ENCODE results near the gene COL24A1. TPM values are rescaled to one million over a fixed set of nuclear protein-coding genes. Genes with fewer than 3 reads are reported as not detected.
A peak's percentile ranks its signal among the peaks of the same experiment; 100 is the strongest.

COL24A1 gene
- total and polyA plus RNA-seq, 4 experiments from 2014 or later, result 0.09 to 0.14 TPM; not detected in 2

- Histone ChIP-seq H3K4me3 (ENCODE audit: low read length in 2 of 2) (no peak overlapping the region), H3K9me3 (ENCODE audit: control insufficient read depth in 1 of 2, low read length in 2 of 2) (no peaks in the 10 kb centered on the region), H3K27ac (ENCODE audit: low read depth, low read length) (no peak overlapping the region), H3K36me3 (ENCODE audit: insufficient read depth, low read length) (no peaks in the 10 kb centered on the region), H3K4me1 (ENCODE audit: insufficient read depth, low read length) (no peaks in the 10 kb centered on the region), H3K27me3 (ENCODE audit: insufficient read depth, low read length) (no peaks in the 10 kb centered on the region)
- intact Hi-C loops (cut with micrococcal nuclease), result no loop called here
- Mint-ChIP-seq H3K9me3 (peaks cover 3 to 21% (median 8%) of the 10 kb centered on the region in 8 donors), H3K27ac (no peak overlapping the region), H3K27me3 (no peaks in the 10 kb centered on the region), H3K4me1 (no peaks in the 10 kb centered on the region), H3K4me3 (no peak overlapping the region), H3K36me3 (no peaks in the 10 kb centered on the region)
- CTCF ChIA-PET (ENCODE audit: partially characterized antibody), result no interaction called here
- POLR2A ChIA-PET (ENCODE audit: partially characterized antibody), result no interaction called here
- DNase-seq, result no peak
Observed at GRCh38 chr1:86169625-86170024, 13.1 kb upstream of the COL24A1 start.

GRCh38 chr1:86159800-86160199 is 3.2 kb upstream of the COL24A1 start:
- H3K36me3 ChIP-seq (ENCODE audit: insufficient read depth, low read length), result no peaks in the 10 kb centered on the region
- no peak overlapping the region for H3K27ac Mint-ChIP-seq
- H3K27ac ChIP-seq (ENCODE audit: low read depth, low read length), result no peak overlapping the region
- no peaks in the 10 kb centered on the region for H3K4me1 ChIP-seq (ENCODE audit: insufficient read depth, low read length)
- peaks cover 0 to 5% of the 10 kb centered on the region in 2 donors for H3K36me3 Mint-ChIP-seq
- CTCF ChIA-PET (ENCODE audit: partially characterized antibody), result no interaction called here
- peaks cover 0 to 9% (median 5%) of the 10 kb centered on the region in 8 donors for H3K9me3 Mint-ChIP-seq
- DNase-seq, result no peak
- peaks cover 0 to 14% (median 7%) of the 10 kb centered on the region in 4 donors for H3K4me1 Mint-ChIP-seq
- no peak overlapping the region for H3K4me3 ChIP-seq (ENCODE audit: low read length in 2 of 2)
- H3K27me3 ChIP-seq (ENCODE audit: insufficient read depth, low read length), result peaks cover 4% of the 10 kb centered on the region
- peaks cover 11 to 13% of the 10 kb centered on the region in 2 donors for H3K27me3 Mint-ChIP-seq
- H3K9me3 ChIP-seq (ENCODE audit: control insufficient read depth in 1 of 2, low read length in 2 of 2), result no peaks in the 10 kb centered on the region
- H3K4me3 Mint-ChIP-seq, result no peak overlapping the region
- intact Hi-C loops (cut with micrococcal nuclease), result no loop called here
- POLR2A ChIA-PET (ENCODE audit: partially characterized antibody), result no interaction called here

- no peak for DNase-seq
- H3K27me3 Mint-ChIP-seq, result peaks cover 14 to 22% of the 10 kb centered on the region in 2 donors
Observed at GRCh38 chr1:86155807-86156565, 586 bp downstream of the COL24A1 start.

GRCh38 chr1:86155051-86155806 is 1.3 kb downstream of the COL24A1 start:
- intact Hi-C loops (cut with micrococcal nuclease), result no loop called here
- CTCF ChIA-PET (ENCODE audit: partially characterized antibody), result no interaction called here
- Histone ChIP-seq H3K4me1 (ENCODE audit: insufficient read depth, low read length) (no peaks in the 10 kb centered on the region), H3K27me3 (ENCODE audit: insufficient read depth, low read length) (peaks cover 4% of the 10 kb centered on the region), H3K9me3 (ENCODE audit: control insufficient read depth in 1 of 2, low read length in 2 of 2) (no peaks in the 10 kb centered on the region), H3K36me3 (ENCODE audit: insufficient read depth, low read length) (no peaks in the 10 kb centered on the region), H3K4me3 (ENCODE audit: low read length in 2 of 2) (no peak overlapping the region), H3K27ac (ENCODE audit: low read depth, low read length) (no peak overlapping the region)
- DNase-seq, result peak in 1 of 5 donors; percentile 22
- Mint-ChIP-seq H3K27ac (no peak overlapping the region), H3K4me3 (no peak overlapping the region), H3K27me3 (peaks cover 14 to 22% of the 10 kb centered on the region in 2 donors), H3K36me3 (peaks cover 0 to 5% of the 10 kb centered on the region in 2 donors), H3K9me3 (peaks cover 0 to 12% (median 4%) of the 10 kb centered on the region in 8 donors), H3K4me1 (peaks cover 0 to 14% (median 7%) of the 10 kb centered on the region in 4 donors)
- POLR2A ChIA-PET (ENCODE audit: partially characterized antibody), result no interaction called here

More at GRCh38 chr1:86155807-86156565, 586 bp downstream of the COL24A1 start:
- Histone ChIP-seq H3K4me3 (ENCODE audit: low read length in 2 of 2) (no peak overlapping the region), H3K36me3 (ENCODE audit: insufficient read depth, low read length) (no peaks in the 10 kb centered on the region), H3K9me3 (ENCODE audit: control insufficient read depth in 1 of 2, low read length in 2 of 2) (no peaks in the 10 kb centered on the region), H3K4me1 (ENCODE audit: insufficient read depth, low read length) (no peaks in the 10 kb centered on the region), H3K27me3 (ENCODE audit: insufficient read depth, low read length) (peaks cover 4% of the 10 kb centered on the region), H3K27ac (ENCODE audit: low read depth, low read length) (no peak overlapping the region)
- POLR2A ChIA-PET (ENCODE audit: partially characterized antibody), result no interaction called here
- CTCF ChIA-PET (ENCODE audit: partially characterized antibody), result no interaction called here
- intact Hi-C loops (cut with micrococcal nuclease), result no loop called here
- H3K4me3 Mint-ChIP-seq, result peak overlapping the region in 3 of 8 donors; percentile 37 to 63 (median 58)
- peaks cover 0 to 12% (median 4%) of the 10 kb centered on the region in 8 donors for H3K9me3 Mint-ChIP-seq
- H3K4me1 Mint-ChIP-seq, result peaks cover 0 to 14% (median 7%) of the 10 kb centered on the region in 4 donors
- peaks cover 0 to 5% of the 10 kb centered on the region in 2 donors for H3K36me3 Mint-ChIP-seq
- no peak overlapping the region for H3K27ac Mint-ChIP-seq

GRCh38 chr1:86154571-86155050 is 2.0 kb downstream of the COL24A1 start:
- POLR2A ChIA-PET (ENCODE audit: partially characterized antibody), result no interaction called here
- Mint-ChIP-seq H3K27ac (no peak overlapping the region), H3K4me1 (peaks cover 0 to 14% (median 7%) of the 10 kb centered on the region in 4 donors), H3K27me3 (peaks cover 14 to 22% of the 10 kb centered on the region in 2 donors), H3K4me3 (peak overlapping the region in 1 of 8 donors; percentile 10), H3K36me3 (peaks cover 0 to 5% of the 10 kb centered on the region in 2 donors), H3K9me3 (peaks cover 0 to 12% (median 4%) of the 10 kb centered on the region in 8 donors)
- CTCF ChIA-PET (ENCODE audit: partially characterized antibody), result no interaction called here
- no peak overlapping the region for H3K4me3 ChIP-seq (ENCODE audit: low read length in 2 of 2)
- H3K27ac ChIP-seq (ENCODE audit: low read depth, low read length), result no peak overlapping the region
- H3K9me3 ChIP-seq (ENCODE audit: control insufficient read depth in 1 of 2, low read length in 2 of 2), result no peaks in the 10 kb centered on the region
- DNase-seq, result peak in 1 of 5 donors; percentile 40
- no peaks in the 10 kb centered on the region for H3K36me3 ChIP-seq (ENCODE audit: insufficient read depth, low read length)
- peaks cover 4% of the 10 kb centered on the region for H3K27me3 ChIP-seq (ENCODE audit: insufficient read depth, low read length)
- H3K4me1 ChIP-seq (ENCODE audit: insufficient read depth, low read length), result no peaks in the 10 kb centered on the region
- intact Hi-C loops (cut with micrococcal nuclease), result no loop called here

GRCh38 chr1:86153836-86154235 is 2.7 kb downstream of the COL24A1 start:
- no peak overlapping the region for H3K4me3 ChIP-seq (ENCODE audit: low read length in 2 of 2)
- no peaks in the 10 kb centered on the region for H3K9me3 ChIP-seq (ENCODE audit: control insufficient read depth in 1 of 2, low read length in 2 of 2)
- H3K36me3 Mint-ChIP-seq, result peaks cover 0 to 5% of the 10 kb centered on the region in 2 donors
- H3K27me3 Mint-ChIP-seq, result peaks cover 18 to 22% of the 10 kb centered on the region in 2 donors
- intact Hi-C loops (cut with micrococcal nuclease), result no loop called here
- no peak for DNase-seq
- H3K4me1 Mint-ChIP-seq, result peaks cover 0 to 14% (median 7%) of the 10 kb centered on the region in 4 donors
- no peaks in the 10 kb centered on the region for H3K4me1 ChIP-seq (ENCODE audit: insufficient read depth, low read length)
- ChIA-PET POLR2A (ENCODE audit: partially characterized antibody) (no interaction called here), CTCF (ENCODE audit: partially characterized antibody) (no interaction called here)
- H3K27ac Mint-ChIP-seq, result no peak overlapping the region
- no peak overlapping the region for H3K27ac ChIP-seq (ENCODE audit: low read depth, low read length)
- H3K27me3 ChIP-seq (ENCODE audit: insufficient read depth, low read length), result peaks cover 4% of the 10 kb centered on the region
- H3K9me3 Mint-ChIP-seq, result peaks cover 0 to 12% (median 4%) of the 10 kb centered on the region in 8 donors
- H3K36me3 ChIP-seq (ENCODE audit: insufficient read depth, low read length), result no peaks in the 10 kb centered on the region
- H3K4me3 Mint-ChIP-seq, result no peak overlapping the region

- H3K27ac ChIP-seq (ENCODE audit: low read depth, low read length), result no peak overlapping the region
- Mint-ChIP-seq H3K9me3 (peaks cover 0 to 12% (median 4%) of the 10 kb centered on the region in 8 donors), H3K36me3 (peaks cover 0 to 5% of the 10 kb centered on the region in 2 donors), H3K4me1 (peaks cover 0 to 14% (median 7%) of the 10 kb centered on the region in 4 donors), H3K4me3 (no peak overlapping the region), H3K27me3 (peaks cover 16 to 21% of the 10 kb centered on the region in 2 donors), H3K27ac (no peak overlapping the region)
- intact Hi-C loops (cut with micrococcal nuclease), result no loop called here
- ChIA-PET POLR2A (ENCODE audit: partially characterized antibody) (no interaction called here), CTCF (ENCODE audit: partially characterized antibody) (no interaction called here)
- no peaks in the 10 kb centered on the region for H3K4me1 ChIP-seq (ENCODE audit: insufficient read depth, low read length)
- H3K9me3 ChIP-seq (ENCODE audit: control insufficient read depth in 1 of 2, low read length in 2 of 2), result no peaks in the 10 kb centered on the region
- H3K27me3 ChIP-seq (ENCODE audit: insufficient read depth, low read length), result peaks cover 4% of the 10 kb centered on the region
- no peak overlapping the region for H3K4me3 ChIP-seq (ENCODE audit: low read length in 2 of 2)
- no peak for DNase-seq
- H3K36me3 ChIP-seq (ENCODE audit: insufficient read depth, low read length), result no peaks in the 10 kb centered on the region
Observed at GRCh38 chr1:86152887-86153286, 3.7 kb downstream of the COL24A1 start.

Data from CD4-positive, alpha-beta memory T cell (primary cell).